ENCODE data around the gene BOLA3. TPM values are rescaled to one million over a fixed set of nuclear protein-coding genes. Genes with fewer than 3 reads are reported as not detected.
"Not testable (repeated sequence)": the region's sequence is repeated elsewhere in the genome, so short reads cannot be mapped to it uniquely, and the experiment has no call there.

BOLA3 gene
- total RNA-seq, 1 donor from 2014 or later: 19.0 TPM

GRCh38 chr2:74093426-74093825, 54.3 kb downstream of the BOLA3 start:
- Mint-ChIP-seq H3K4me1 (ENCODE audit: unreplicated experiment) (peaks cover 3% of the 10 kb centered on the region), H3K27me3 (ENCODE audit: unreplicated experiment) (peaks cover 3% of the 10 kb centered on the region), H3K9me3 (ENCODE audit: unreplicated experiment) (no peaks in the 10 kb centered on the region), H3K4me3 (ENCODE audit: unreplicated experiment) (no peak overlapping the region), H3K36me3 (ENCODE audit: low read depth, unreplicated experiment) (peaks cover 35% of the 10 kb centered on the region), H3K27ac (ENCODE audit: unreplicated experiment) (no peak overlapping the region)
- DNase-seq (ENCODE audit: low spot score): no peak
- no peak for TF ChIP-seq CTCF (IDR thresholded peaks at IDR 0.05; ENCODE audit: unreplicated experiment)

DNA sequence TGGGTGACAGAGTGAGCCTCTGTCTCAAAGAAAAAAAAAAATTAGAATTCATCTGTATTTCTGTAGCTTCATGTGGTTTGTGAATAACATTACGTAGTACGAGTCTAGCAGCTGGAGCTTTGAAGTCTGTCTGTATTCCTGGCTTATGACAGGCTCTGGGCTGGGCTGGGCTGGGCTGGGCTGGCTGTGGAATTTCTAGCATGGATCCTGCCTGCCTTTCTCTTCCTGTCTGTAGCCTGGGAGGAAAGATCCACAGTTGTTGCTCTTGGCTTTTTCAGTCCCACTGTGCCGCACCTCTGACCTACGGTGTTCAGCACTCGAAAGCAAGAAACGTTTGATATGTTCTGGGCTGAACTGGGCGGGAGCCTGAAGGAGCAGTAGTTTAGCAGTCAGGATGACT, 55.4 kb downstream of the BOLA3 start:
- Mint-ChIP-seq H3K27ac (ENCODE audit: unreplicated experiment) (no peak overlapping the region), H3K4me3 (ENCODE audit: unreplicated experiment) (no peak overlapping the region), H3K27me3 (ENCODE audit: unreplicated experiment) (peaks cover 3% of the 10 kb centered on the region), H3K36me3 (ENCODE audit: low read depth, unreplicated experiment) (peaks cover 37% of the 10 kb centered on the region), H3K9me3 (ENCODE audit: unreplicated experiment) (no peaks in the 10 kb centered on the region), H3K4me1 (ENCODE audit: unreplicated experiment) (peaks cover 3% of the 10 kb centered on the region)
- TF ChIP-seq CTCF (IDR thresholded peaks at IDR 0.05; ENCODE audit: unreplicated experiment): no peak
- DNase-seq (ENCODE audit: low spot score): no peak

- peak overlapping the region; percentile 42 for H3K4me3 Mint-ChIP-seq (ENCODE audit: unreplicated experiment)
- TF ChIP-seq CTCF (IDR thresholded peaks at IDR 0.05; ENCODE audit: unreplicated experiment): no peak
- H3K27ac Mint-ChIP-seq (ENCODE audit: unreplicated experiment): no peak overlapping the region
- peaks cover 3% of the 10 kb centered on the region for H3K4me1 Mint-ChIP-seq (ENCODE audit: unreplicated experiment)
- DNase-seq (ENCODE audit: low spot score): no peak
- peaks cover 38% of the 10 kb centered on the region for H3K36me3 Mint-ChIP-seq (ENCODE audit: low read depth, unreplicated experiment)
- peaks cover 3% of the 10 kb centered on the region for H3K27me3 Mint-ChIP-seq (ENCODE audit: unreplicated experiment)
- H3K9me3 Mint-ChIP-seq (ENCODE audit: unreplicated experiment): no peaks in the 10 kb centered on the region
Observed at GRCh38 chr2:74091391-74091790, 56.3 kb downstream of the BOLA3 start.

DNA sequence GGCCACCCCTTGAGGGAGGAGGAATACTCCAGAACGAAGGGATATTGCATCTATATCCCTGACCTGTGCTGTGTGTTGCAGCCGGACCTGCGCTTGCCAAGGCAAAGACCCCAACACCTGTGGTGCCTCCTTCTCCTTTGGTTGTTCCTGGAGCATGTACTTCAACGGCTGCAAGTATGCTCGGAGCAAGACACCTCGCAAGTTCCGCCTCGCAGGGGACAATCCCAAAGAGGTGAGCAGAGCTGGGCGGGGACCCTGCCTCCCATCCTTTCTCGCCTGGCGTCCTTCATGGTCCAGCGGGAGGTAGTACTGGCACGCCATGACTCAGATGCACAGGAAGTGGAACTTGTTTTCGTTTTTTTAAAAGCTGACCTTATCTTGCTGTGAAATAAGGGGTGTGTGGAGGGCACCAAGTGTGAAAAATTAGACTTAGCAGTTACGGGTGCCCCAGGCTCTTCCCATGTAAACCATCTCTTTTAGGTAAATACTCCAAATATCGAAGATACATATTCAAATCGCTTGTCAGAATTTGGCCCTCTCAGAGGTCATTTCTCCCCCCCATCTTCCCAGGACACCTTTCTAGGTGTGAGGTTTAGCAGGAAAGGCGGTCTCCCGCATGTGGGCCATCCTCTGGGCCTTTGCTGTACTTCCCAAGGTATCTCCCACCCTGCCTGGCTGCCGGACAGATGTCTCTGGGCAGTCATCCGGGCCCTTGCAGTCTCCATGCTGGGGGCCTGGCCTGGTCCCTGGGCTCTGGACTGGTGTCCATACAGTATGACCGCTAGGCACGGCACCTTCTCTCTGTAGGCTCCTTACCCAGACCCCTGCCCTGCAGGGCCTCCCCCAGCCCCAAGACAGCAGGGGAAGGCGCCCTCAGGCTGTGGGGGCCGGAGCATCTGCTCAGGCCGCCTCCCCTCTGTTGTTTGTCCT, 57.6 kb downstream of the BOLA3 start:
- Mint-ChIP-seq H3K4me1 (ENCODE audit: unreplicated experiment) (peaks cover 3% of the 10 kb centered on the region), H3K36me3 (ENCODE audit: low read depth, unreplicated experiment) (peaks cover 38% of the 10 kb centered on the region), H3K27ac (ENCODE audit: unreplicated experiment) (no peak overlapping the region), H3K9me3 (ENCODE audit: unreplicated experiment) (no peaks in the 10 kb centered on the region), H3K4me3 (ENCODE audit: unreplicated experiment) (no peak overlapping the region), H3K27me3 (ENCODE audit: unreplicated experiment) (peaks cover 5% of the 10 kb centered on the region)
- no peak for DNase-seq (ENCODE audit: low spot score)
- TF ChIP-seq CTCF (IDR thresholded peaks at IDR 0.05; ENCODE audit: unreplicated experiment): no peak

- H3K27ac Mint-ChIP-seq (ENCODE audit: unreplicated experiment); H3K9me3 Mint-ChIP-seq (ENCODE audit: unreplicated experiment); H3K27me3 Mint-ChIP-seq (ENCODE audit: unreplicated experiment); H3K4me3 Mint-ChIP-seq (ENCODE audit: unreplicated experiment); H3K4me1 Mint-ChIP-seq (ENCODE audit: unreplicated experiment); DNase-seq (ENCODE audit: low spot score): not testable (repeated sequence)
- H3K36me3 Mint-ChIP-seq (ENCODE audit: low read depth, unreplicated experiment): peaks cover 32% of the 10 kb centered on the region
Observed at GRCh38 chr2:74088676-74089075, 59.0 kb downstream of the BOLA3 start.
